Measurements from ENCODE around the gene PEX26. TPM values are rescaled to one million over a fixed set of nuclear protein-coding genes. Genes with fewer than 3 reads are reported as not detected.

PEX26 gene
- total RNA-seq, 1 donor from 2014 or later = 31.5 TPM

GRCh38 chr22:18112440-18112839 is 34.6 kb downstream of the PEX26 start:
- no peak overlapping the region for H3K4me3 ChIP-seq
- H3K4me1 ChIP-seq = peaks cover 9% of the 10 kb centered on the region
- intact Hi-C loops (cut with DNase I) = no loop called here
- ATAC-seq (no peak), DNase-seq (no peak)
- peaks cover 37% of the 10 kb centered on the region for H3K27me3 ChIP-seq (ENCODE audit: low read depth)
- no peaks in the 10 kb centered on the region for H3K36me3 ChIP-seq
- no peak overlapping the region for H3K27ac ChIP-seq
- TF ChIP-seq, protein P1, sequence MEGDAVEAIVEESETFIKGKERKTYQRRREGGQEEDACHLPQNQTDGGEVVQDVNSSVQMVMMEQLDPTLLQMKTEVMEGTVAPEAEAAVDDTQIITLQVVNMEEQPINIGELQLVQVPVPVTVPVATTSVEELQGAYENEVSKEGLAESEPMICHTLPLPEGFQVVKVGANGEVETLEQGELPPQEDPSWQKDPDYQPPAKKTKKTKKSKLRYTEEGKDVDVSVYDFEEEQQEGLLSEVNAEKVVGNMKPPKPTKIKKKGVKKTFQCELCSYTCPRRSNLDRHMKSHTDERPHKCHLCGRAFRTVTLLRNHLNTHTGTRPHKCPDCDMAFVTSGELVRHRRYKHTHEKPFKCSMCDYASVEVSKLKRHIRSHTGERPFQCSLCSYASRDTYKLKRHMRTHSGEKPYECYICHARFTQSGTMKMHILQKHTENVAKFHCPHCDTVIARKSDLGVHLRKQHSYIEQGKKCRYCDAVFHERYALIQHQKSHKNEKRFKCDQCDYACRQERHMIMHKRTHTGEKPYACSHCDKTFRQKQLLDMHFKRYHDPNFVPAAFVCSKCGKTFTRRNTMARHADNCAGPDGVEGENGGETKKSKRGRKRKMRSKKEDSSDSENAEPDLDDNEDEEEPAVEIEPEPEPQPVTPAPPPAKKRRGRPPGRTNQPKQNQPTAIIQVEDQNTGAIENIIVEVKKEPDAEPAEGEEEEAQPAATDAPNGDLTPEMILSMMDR (IDR thresholded peaks at IDR 0.05) = no peak
- no peaks in the 10 kb centered on the region for H3K9me3 ChIP-seq

GRCh38 chr22:18113680-18114394 is 36.0 kb downstream of the PEX26 start:
- no peak overlapping the region for H3K4me3 ChIP-seq
- H3K36me3 ChIP-seq = no peaks in the 10 kb centered on the region
- H3K9me3 ChIP-seq = no peaks in the 10 kb centered on the region
- DNase-seq (no peak), ATAC-seq (no peak)
- H3K27ac ChIP-seq = no peak overlapping the region
- TF ChIP-seq, protein P1 (IDR thresholded peaks at IDR 0.05) = no peak
- intact Hi-C loops (cut with DNase I) = no loop called here
- peaks cover 9% of the 10 kb centered on the region for H3K4me1 ChIP-seq
- peaks cover 29% of the 10 kb centered on the region for H3K27me3 ChIP-seq (ENCODE audit: low read depth)

DNA sequence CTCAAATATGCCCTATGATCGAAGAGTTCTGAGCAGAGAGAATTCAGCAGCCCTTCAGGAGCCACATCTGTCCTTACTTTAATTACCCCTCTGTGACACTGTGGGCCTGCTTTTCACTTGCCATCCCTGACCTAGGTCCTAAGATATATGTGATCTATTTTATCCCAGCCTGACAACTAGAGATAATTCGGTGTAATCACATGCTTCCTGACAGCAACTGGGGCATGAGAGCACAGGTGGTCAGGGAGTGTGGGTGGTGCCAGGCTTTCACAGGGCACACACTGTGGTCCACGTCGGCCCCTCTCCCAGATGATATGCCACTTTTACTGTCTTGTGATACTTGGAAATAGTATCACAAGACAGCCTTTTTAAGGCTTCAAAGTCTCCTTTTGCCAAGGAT is 36.7 kb downstream of the PEX26 start:
- Histone ChIP-seq H3K36me3 (no peaks in the 10 kb centered on the region), H3K9me3 (no peaks in the 10 kb centered on the region), H3K27ac (no peak overlapping the region), H3K4me1 (peaks cover 9% of the 10 kb centered on the region), H3K27me3 (ENCODE audit: low read depth) (peaks cover 29% of the 10 kb centered on the region), H3K4me3 (no peak overlapping the region)
- TF ChIP-seq, protein P1 (IDR thresholded peaks at IDR 0.05) = no peak
- intact Hi-C loops (cut with DNase I) = no loop called here
- ATAC-seq (no peak), DNase-seq (no peak)

DNA sequence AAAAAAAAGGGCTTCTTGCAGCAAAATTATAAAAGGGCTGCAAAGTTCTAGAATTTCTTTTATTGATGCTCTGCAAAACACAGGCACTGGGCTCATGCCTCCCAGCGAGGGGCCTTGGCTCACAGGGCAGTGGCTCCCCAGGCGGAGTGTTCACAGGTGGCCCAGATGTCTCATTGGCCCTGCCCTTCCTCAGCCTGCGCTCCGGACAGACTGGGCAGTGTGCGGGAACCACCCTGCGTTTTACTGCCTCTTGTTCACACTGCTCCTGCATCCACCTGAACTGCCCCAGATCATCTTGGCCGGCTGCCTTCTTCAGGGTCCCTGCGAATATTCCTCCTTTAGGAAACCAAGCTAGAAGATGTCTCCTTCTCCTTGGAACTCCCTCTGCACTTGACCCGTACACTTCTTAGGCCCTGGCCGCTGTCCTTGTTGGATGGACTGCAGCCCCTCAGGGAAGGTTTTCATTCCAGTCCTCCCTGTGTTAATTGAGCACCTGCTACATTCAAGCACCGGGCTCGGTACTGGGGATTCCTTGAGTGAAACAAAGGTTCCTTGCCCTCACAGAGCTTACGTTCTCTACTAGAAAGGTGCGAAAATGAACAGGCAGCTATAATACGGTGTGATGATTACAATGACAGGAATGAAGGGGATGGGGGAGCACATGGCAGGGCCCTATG is 37.3 kb downstream of the PEX26 start:
- no peaks in the 10 kb centered on the region for H3K9me3 ChIP-seq
- H3K4me1 ChIP-seq = peaks cover 6% of the 10 kb centered on the region
- TF ChIP-seq, protein P1 (IDR thresholded peaks at IDR 0.05) = no peak
- H3K27ac ChIP-seq = no peak overlapping the region
- H3K4me3 ChIP-seq = no peak overlapping the region
- intact Hi-C loops (cut with DNase I) = no loop called here
- H3K36me3 ChIP-seq = no peaks in the 10 kb centered on the region
- no peak for DNase-seq
- no peak for ATAC-seq
- H3K27me3 ChIP-seq (ENCODE audit: low read depth) = peaks cover 26% of the 10 kb centered on the region

- Histone ChIP-seq H3K27me3 (ENCODE audit: low read depth) (peaks cover 17% of the 10 kb centered on the region), H3K4me1 (no peaks in the 10 kb centered on the region), H3K4me3 (no peak overlapping the region), H3K27ac (no peak overlapping the region), H3K36me3 (no peaks in the 10 kb centered on the region), H3K9me3 (no peaks in the 10 kb centered on the region)
- intact Hi-C loops (cut with DNase I) = no loop called here
- TF ChIP-seq, protein P1 (IDR thresholded peaks at IDR 0.05) = no peak
- DNase-seq (no peak), ATAC-seq (no peak)
Observed at GRCh38 chr22:18115906-18116371, 38.1 kb downstream of the PEX26 start.

Measured in lower lobe of right lung (tissue), 2 donors.